ENCODE measurements around the gene SETBP1.

Gene SETBP1

DNA sequence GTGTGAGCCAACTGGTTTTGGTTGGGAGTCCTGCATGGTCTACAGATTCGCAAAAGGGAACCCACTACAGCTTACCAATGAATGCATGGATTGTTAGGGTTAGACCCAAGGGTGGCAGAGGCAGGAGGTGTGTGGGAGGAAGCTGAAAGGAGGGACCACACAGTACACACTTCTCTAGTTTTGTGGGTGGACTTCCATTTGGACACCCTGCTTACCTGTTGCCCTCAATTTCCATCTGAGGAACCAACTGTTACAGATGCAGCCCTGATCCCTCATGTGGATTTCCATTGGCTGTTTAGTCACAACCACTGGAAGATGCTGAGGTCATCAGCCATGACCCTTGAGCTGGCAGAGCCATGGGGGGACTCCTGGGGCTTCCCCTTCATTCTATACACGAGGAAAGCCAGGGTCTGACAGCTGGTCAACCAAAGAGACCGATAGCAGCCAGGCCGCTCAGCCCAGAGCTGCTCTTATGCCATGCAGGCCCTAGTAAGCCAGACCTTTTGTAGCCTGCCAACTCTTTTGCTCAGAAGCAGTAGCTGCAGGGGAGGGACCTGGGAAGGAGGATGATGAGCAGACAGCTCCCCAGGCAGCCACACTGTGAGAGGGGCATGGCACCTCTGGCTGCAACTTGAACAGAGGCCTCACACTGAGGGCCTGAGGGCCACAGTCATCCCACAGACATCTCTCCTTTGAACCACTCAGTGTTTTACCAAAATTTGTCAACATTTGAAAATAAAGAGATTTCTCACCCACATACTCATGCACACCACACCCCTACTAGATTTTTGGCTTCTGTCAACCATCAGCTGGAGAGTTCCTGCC, 162.1 kb downstream of the SETBP1 start:
- Histone ChIP-seq H3K27ac (ENCODE audit: low read length) (no peak overlapping the region), H3K9me3 (ENCODE audit: control insufficient read depth, low read depth, low read length) (no peaks in the 10 kb centered on the region), H3K4me1 (ENCODE audit: control insufficient read depth, low read depth, low read length) (peaks cover 11% of the 10 kb centered on the region), H3K27me3 (ENCODE audit: control insufficient read depth, insufficient read depth, low read length) (no peaks in the 10 kb centered on the region), H3K4me3 (ENCODE audit: low read length) (no peak overlapping the region), H3K9ac (ENCODE audit: low read length) (no peak overlapping the region), H3K36me3 (ENCODE audit: control insufficient read depth, low read depth, low read length) (no peaks in the 10 kb centered on the region)

DNA sequence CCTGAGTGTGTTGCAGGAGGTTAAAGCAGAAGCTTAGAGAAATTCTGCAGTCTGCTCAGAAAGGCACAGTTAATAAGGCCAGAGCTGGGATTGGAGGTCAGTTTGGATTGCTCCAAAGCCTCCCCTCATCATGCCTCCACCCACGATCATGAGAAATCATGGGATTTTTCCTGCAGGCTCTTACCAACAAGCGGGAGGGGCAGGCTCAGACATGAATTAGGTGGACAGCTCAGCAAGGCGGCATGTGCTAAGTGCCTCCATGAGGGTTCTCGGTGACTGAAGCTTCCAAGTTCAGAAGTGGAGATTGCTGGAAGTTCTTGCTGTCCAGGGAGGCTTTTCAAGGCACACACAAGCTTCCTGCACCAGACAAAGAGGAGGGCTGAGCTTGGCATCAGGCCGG, 163.8 kb downstream of the SETBP1 start:
- Histone ChIP-seq H3K27ac (ENCODE audit: low read length) (no peak overlapping the region), H3K36me3 (ENCODE audit: control insufficient read depth, low read depth, low read length) (no peaks in the 10 kb centered on the region), H3K9me3 (ENCODE audit: control insufficient read depth, low read depth, low read length) (no peaks in the 10 kb centered on the region), H3K9ac (ENCODE audit: low read length) (no peak overlapping the region), H3K27me3 (ENCODE audit: control insufficient read depth, insufficient read depth, low read length) (no peaks in the 10 kb centered on the region), H3K4me3 (ENCODE audit: low read length) (no peak overlapping the region), H3K4me1 (ENCODE audit: control insufficient read depth, low read depth, low read length) (peaks cover 12% of the 10 kb centered on the region)

DNA sequence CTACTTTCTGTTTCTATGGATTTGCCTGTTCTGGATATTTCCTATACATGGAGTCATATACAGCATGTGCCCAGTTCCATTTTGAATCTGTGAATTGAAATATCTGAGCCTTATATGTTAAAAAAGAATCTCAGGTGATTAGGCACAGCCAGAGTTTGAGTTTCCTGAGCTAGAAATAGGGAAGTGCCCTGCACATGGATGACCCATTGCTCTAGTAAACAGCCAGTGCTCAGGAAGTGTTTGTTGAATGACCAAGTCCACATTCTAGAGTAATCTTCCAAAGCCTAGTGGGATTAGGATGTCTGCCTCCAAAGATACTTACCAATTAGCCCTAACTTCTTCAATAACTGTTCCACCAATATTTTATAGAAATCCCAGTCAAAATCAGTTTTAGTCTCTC, 165.8 kb downstream of the SETBP1 start:
- no peaks in the 10 kb centered on the region for H3K27me3 ChIP-seq (ENCODE audit: control insufficient read depth, insufficient read depth, low read length)
- H3K9me3 ChIP-seq (ENCODE audit: control insufficient read depth, low read depth, low read length): no peaks in the 10 kb centered on the region
- H3K4me3 ChIP-seq (ENCODE audit: low read length): no peak overlapping the region
- H3K9ac ChIP-seq (ENCODE audit: low read length): no peak overlapping the region
- no peak overlapping the region for H3K27ac ChIP-seq (ENCODE audit: low read length)
- H3K36me3 ChIP-seq (ENCODE audit: control insufficient read depth, low read depth, low read length): no peaks in the 10 kb centered on the region
- peaks cover 11% of the 10 kb centered on the region for H3K4me1 ChIP-seq (ENCODE audit: control insufficient read depth, low read depth, low read length)

DNA sequence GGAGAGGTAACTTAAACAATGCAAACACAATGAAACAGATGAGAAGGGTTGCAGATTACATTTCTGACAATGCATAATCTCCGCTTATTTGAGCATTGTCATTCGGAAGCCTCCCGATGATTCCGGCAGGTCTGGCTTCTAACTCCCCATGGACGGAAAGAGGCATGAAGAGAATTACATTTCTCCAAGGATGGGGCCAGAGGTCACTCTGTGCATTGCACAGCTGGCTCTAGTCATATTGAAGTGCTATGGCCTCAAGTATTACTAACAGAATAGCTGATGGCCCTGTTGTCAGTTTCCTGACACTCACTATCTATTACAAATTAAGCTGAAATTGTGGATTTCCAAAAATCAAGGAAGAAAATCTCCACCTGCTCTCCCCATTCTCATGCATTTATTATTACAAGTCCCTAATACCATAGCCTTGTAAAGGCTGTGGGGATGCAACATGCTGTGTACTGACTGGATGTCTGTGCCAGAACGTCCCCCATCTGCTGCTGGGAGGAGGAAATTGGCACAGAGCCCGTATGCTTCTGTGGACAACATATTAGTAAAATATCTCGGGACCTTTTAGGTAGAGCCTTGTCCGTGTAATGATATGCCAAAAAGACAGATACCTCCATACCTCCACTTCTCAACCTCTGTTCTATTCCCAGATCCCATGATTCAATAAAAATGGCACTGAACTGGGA, 168.1 kb downstream of the SETBP1 start:
- H3K9me3 ChIP-seq (ENCODE audit: control insufficient read depth, low read depth, low read length): no peaks in the 10 kb centered on the region
- H3K36me3 ChIP-seq (ENCODE audit: control insufficient read depth, low read depth, low read length): no peaks in the 10 kb centered on the region
- H3K9ac ChIP-seq (ENCODE audit: low read length): no peak overlapping the region
- peaks cover 11% of the 10 kb centered on the region for H3K4me1 ChIP-seq (ENCODE audit: control insufficient read depth, low read depth, low read length)
- no peak overlapping the region for H3K27ac ChIP-seq (ENCODE audit: low read length)
- H3K4me3 ChIP-seq (ENCODE audit: low read length): no peak overlapping the region
- H3K27me3 ChIP-seq (ENCODE audit: control insufficient read depth, insufficient read depth, low read length): no peaks in the 10 kb centered on the region

DNA sequence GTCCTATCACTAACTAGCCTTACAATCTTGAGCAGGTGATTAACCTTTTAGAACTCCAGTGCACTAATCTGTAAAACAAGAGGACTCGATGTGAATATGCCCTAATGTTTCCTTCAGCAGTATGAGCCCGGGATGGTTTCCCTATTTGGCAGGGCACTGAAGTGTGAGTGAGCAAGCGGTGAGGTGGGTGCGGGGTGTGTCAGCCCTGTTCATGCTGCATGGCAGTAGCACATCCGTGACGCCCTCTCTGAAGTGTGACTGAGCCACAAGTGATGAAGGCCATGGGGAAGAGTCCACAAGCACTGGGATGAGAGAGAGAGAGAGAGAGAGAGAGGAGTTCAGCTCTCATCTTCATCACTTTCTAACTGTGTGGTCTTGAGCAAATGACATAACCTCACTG, 168.7 kb downstream of the SETBP1 start:
- Histone ChIP-seq H3K9ac (ENCODE audit: low read length) (no peak overlapping the region), H3K4me1 (ENCODE audit: control insufficient read depth, low read depth, low read length) (peaks cover 11% of the 10 kb centered on the region)

DNA sequence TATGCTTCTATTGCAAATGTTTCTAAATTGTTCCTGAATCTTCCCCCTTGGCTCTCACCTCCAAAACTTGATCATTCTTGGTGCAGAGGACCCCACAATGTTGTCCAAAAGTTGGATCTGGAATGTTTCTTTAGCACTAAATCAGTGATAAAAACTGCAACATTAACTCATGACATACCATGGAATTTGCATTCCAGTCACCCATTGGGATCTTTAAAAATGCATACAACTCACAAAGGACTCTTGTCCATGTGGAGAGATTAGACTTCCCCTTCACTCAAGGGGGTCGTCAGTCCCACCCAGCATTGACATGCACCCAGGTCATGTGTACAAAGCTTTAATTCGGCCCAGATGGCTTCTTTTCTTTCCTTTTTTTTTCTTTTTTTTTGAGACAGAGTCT, 169.3 kb downstream of the SETBP1 start:
- peaks cover 11% of the 10 kb centered on the region for H3K4me1 ChIP-seq (ENCODE audit: control insufficient read depth, low read depth, low read length)
- H3K9ac ChIP-seq (ENCODE audit: low read length): no peak overlapping the region
- H3K36me3 ChIP-seq (ENCODE audit: control insufficient read depth, low read depth, low read length): no peaks in the 10 kb centered on the region
- H3K9me3 ChIP-seq (ENCODE audit: control insufficient read depth, low read depth, low read length): no peaks in the 10 kb centered on the region
- H3K4me3 ChIP-seq (ENCODE audit: low read length): no peak overlapping the region
- no peaks in the 10 kb centered on the region for H3K27me3 ChIP-seq (ENCODE audit: control insufficient read depth, insufficient read depth, low read length)
- no peak overlapping the region for H3K27ac ChIP-seq (ENCODE audit: low read length)

More for the DNA sequence above, 168.7 kb downstream of the SETBP1 start:
- Histone ChIP-seq H3K27me3 (ENCODE audit: control insufficient read depth, insufficient read depth, low read length) (no peaks in the 10 kb centered on the region), H3K4me3 (ENCODE audit: low read length) (no peak overlapping the region), H3K9me3 (ENCODE audit: control insufficient read depth, low read depth, low read length) (no peaks in the 10 kb centered on the region), H3K36me3 (ENCODE audit: control insufficient read depth, low read depth, low read length) (no peaks in the 10 kb centered on the region), H3K27ac (ENCODE audit: low read length) (no peak overlapping the region)

DNA sequence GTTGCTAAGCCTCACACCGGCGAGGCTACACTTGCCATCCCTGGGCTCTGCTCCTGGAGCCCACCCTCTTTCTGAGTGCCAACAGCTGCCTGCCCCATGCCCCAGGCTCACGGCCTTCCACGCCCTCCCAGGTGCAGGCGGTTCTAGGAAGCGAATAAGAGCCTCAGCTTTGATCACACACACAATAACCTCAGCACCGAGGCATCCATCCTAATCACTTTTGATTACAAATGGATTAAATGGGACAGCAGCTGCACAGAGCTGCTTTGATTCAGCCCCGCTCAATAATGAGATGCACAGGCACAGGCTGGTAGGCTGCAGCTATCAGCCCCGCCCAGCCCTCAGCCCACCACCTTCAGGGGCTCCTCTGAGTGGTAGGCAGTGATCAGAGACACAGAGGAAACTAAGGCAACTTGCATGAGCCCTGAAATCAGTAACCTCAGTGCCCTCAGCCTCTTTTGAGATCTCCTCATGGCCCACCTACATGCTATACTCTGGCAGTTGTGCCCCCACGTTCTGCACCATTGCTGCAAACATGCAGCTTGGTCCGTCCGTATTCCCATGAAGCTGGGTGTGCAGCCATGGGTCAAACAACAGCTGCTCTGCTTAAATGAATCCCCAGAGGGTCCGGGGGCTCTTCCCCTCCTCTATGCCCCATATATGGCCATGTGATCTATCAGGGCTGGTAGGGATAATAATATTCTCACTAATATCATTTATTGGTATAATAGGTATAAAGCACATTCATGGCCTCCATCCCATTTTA, 171.4 kb downstream of the SETBP1 start:
- no peaks in the 10 kb centered on the region for H3K9me3 ChIP-seq (ENCODE audit: control insufficient read depth, low read depth, low read length)
- peaks cover 11% of the 10 kb centered on the region for H3K4me1 ChIP-seq (ENCODE audit: control insufficient read depth, low read depth, low read length)
- H3K27ac ChIP-seq (ENCODE audit: low read length): no peak overlapping the region
- H3K9ac ChIP-seq (ENCODE audit: low read length): no peak overlapping the region
- no peaks in the 10 kb centered on the region for H3K36me3 ChIP-seq (ENCODE audit: control insufficient read depth, low read depth, low read length)
- H3K4me3 ChIP-seq (ENCODE audit: low read length): no peak overlapping the region
- no peaks in the 10 kb centered on the region for H3K27me3 ChIP-seq (ENCODE audit: control insufficient read depth, insufficient read depth, low read length)

DNA sequence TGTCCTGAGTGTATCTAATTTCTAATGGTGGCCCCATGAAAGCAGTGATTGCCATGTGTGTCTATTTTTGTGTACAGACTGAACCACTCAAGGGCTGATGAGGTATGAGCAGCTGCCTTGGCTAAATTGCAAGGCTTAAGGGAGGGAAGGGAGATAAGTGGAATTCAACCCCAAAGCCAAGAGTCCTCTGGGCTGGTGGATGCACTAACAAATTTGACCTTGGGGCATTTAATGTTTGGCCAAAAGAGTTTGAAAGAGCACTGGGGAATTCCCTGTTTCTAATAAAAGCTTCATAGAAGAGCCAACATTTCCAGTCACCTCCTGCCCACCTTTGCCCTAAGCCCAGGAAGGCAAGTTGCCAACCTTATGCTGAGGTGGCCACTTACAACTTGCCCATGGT, 172.1 kb downstream of the SETBP1 start:
- Histone ChIP-seq H3K9ac (ENCODE audit: low read length) (no peak overlapping the region), H3K27ac (ENCODE audit: low read length) (no peak overlapping the region)

DNA sequence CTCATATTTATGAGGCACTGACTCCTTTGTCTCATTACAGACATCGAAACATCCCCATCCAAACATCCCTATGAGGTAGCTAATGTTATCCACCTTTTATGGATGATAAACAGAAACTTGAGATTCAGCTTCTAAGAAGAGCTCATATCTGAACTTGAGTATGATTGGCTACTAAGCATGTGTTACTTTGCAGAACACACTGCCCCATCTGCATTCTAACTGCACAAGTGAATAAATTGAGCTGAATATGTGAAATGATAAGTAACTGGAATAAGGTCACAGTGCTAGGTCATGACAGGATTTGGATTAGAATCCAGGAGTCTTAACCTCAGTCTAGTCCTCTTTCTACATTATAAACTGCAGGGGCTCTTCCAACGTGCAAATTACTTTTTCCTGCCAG, 172.7 kb downstream of the SETBP1 start:
- Histone ChIP-seq H3K27ac (ENCODE audit: low read length) (no peak overlapping the region), H3K4me3 (ENCODE audit: low read length) (no peak overlapping the region), H3K9ac (ENCODE audit: low read length) (no peak overlapping the region), H3K9me3 (ENCODE audit: control insufficient read depth, low read depth, low read length) (no peaks in the 10 kb centered on the region), H3K36me3 (ENCODE audit: control insufficient read depth, low read depth, low read length) (no peaks in the 10 kb centered on the region), H3K27me3 (ENCODE audit: control insufficient read depth, insufficient read depth, low read length) (no peaks in the 10 kb centered on the region), H3K4me1 (ENCODE audit: control insufficient read depth, low read depth, low read length) (peaks cover 8% of the 10 kb centered on the region)

More for the DNA sequence above, 172.1 kb downstream of the SETBP1 start:
- Histone ChIP-seq H3K27me3 (ENCODE audit: control insufficient read depth, insufficient read depth, low read length) (no peaks in the 10 kb centered on the region), H3K9me3 (ENCODE audit: control insufficient read depth, low read depth, low read length) (no peaks in the 10 kb centered on the region), H3K36me3 (ENCODE audit: control insufficient read depth, low read depth, low read length) (no peaks in the 10 kb centered on the region), H3K4me3 (ENCODE audit: low read length) (no peak overlapping the region), H3K4me1 (ENCODE audit: control insufficient read depth, low read depth, low read length) (peaks cover 11% of the 10 kb centered on the region)

DNA sequence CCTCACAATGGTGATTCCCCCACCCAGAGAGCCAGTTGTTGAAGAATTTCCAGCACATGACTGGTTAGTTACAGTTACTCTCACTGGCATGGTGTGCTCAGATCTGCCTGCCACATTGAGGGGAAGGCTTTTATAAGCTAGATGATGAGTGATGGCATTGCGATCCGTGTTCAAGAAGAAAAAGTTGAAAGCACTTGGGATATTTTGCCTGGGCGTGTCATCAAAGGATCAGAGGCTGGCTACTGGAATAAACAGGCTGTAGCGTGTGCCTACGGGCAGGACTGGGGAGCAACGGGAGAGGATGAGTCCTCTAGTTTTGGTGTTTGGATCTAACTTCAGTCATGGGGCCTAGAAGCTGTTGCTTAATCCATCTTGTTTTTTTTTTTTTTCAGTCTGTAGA, 175.0 kb downstream of the SETBP1 start:
- Histone ChIP-seq H3K4me1 (ENCODE audit: control insufficient read depth, low read depth, low read length) (no peaks in the 10 kb centered on the region), H3K27ac (ENCODE audit: low read length) (no peak overlapping the region), H3K4me3 (ENCODE audit: low read length) (no peak overlapping the region), H3K27me3 (ENCODE audit: control insufficient read depth, insufficient read depth, low read length) (no peaks in the 10 kb centered on the region), H3K9ac (ENCODE audit: low read length) (no peak overlapping the region), H3K36me3 (ENCODE audit: control insufficient read depth, low read depth, low read length) (no peaks in the 10 kb centered on the region), H3K9me3 (ENCODE audit: control insufficient read depth, low read depth, low read length) (no peaks in the 10 kb centered on the region)

DNA sequence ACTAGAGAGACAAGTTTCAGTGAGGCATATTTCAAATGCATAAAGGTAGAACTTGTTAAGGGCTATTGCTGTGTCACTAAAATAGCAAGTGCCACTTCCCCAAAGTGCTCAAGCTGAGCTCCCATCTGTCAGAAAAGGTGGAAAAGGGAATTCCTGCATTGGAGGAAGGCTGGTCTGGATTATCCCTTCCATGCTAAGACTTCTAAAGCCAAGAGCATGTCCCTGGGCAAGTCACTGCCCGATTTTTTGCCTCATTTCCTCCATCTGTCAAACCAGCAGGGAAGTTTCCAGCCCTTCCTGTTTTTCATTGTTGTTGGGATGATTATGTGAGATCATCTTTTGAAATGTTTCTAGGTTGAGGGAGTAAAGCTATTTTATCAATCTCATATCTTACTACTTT, 175.5 kb downstream of the SETBP1 start:
- H3K9me3 ChIP-seq (ENCODE audit: control insufficient read depth, low read depth, low read length): no peaks in the 10 kb centered on the region

More for the DNA sequence above, 175.5 kb downstream of the SETBP1 start:
- Histone ChIP-seq H3K4me3 (ENCODE audit: low read length) (no peak overlapping the region), H3K36me3 (ENCODE audit: control insufficient read depth, low read depth, low read length) (no peaks in the 10 kb centered on the region), H3K27ac (ENCODE audit: low read length) (no peak overlapping the region), H3K4me1 (ENCODE audit: control insufficient read depth, low read depth, low read length) (no peaks in the 10 kb centered on the region), H3K27me3 (ENCODE audit: control insufficient read depth, insufficient read depth, low read length) (no peaks in the 10 kb centered on the region), H3K9ac (ENCODE audit: low read length) (no peak overlapping the region)

Measured in iPS-18a (cell line).